Osteoblast (primary cell): ENCODE data around the gene SFT2D2. TPM values are rescaled to one million over a fixed set of nuclear protein-coding genes. Genes with fewer than 3 reads are reported as not detected.

ENCODE experiments used
- DNase-seq: peaks from one replicate; pipeline ENCODE4 v3.0.0; 2011; ENCODE audit warnings: low spot score, mixed read lengths; ENCODE audit not compliant: insufficient read length; ENCODE audit errors: missing footprints
- H2AFZ ChIP-seq: 2 replicates; pipeline ENCODE4 v1.6.0; 2011; ENCODE audit warnings: mild to moderate bottlenecking, low read length
- H3K27ac ChIP-seq: 2 replicates; pipeline ENCODE4 v1.5.1; 2011; ENCODE audit warnings: mild to moderate bottlenecking, low read depth, low read length, moderate library complexity
- H3K27me3 ChIP-seq: 2 replicates; pipeline ENCODE4 v1.6.0; 2012; ENCODE audit warnings: mild to moderate bottlenecking, control low read depth, inconsistent platforms, low read length, moderate library complexity; ENCODE audit not compliant: insufficient read depth
- H3K36me3 ChIP-seq: 2 replicates; pipeline ENCODE4 v1.5.1; 2011; ENCODE audit warnings: mild to moderate bottlenecking, low read length, control low read depth, moderate library complexity; ENCODE audit not compliant: insufficient read depth
- H3K4me1 ChIP-seq: 2 replicates; pipeline ENCODE4 v1.5.1; 2011; ENCODE audit warnings: mild to moderate bottlenecking, low read length, control low read depth, moderate library complexity; ENCODE audit not compliant: insufficient read depth
- H3K4me2 ChIP-seq: 2 replicates; pipeline ENCODE4 v1.6.0; 2011; ENCODE audit warnings: mild to moderate bottlenecking, low read length; ENCODE audit not compliant: insufficient read depth
- H3K4me3 ChIP-seq: fragments of 200-600 bp; sonication (generic); 3 replicates; pipeline ENCODE4 v1.5.1; 2012; ENCODE audit warnings: mild to moderate bottlenecking, low read length, inconsistent platforms; ENCODE audit not compliant: insufficient read depth
- H3K79me2 ChIP-seq: 2 replicates; pipeline ENCODE4 v1.6.0; 2012; ENCODE audit warnings: mild to moderate bottlenecking, low read length, control low read depth, inconsistent platforms; ENCODE audit not compliant: insufficient read depth
- H3K9me3 ChIP-seq: 2 replicates; pipeline ENCODE4 v1.5.1; 2011; ENCODE audit warnings: low read depth, low read length, control low read depth
- H4K20me1 ChIP-seq: 2 replicates; pipeline ENCODE4 v1.6.0; 2012; ENCODE audit warnings: mild to moderate bottlenecking, low read length, control low read depth; ENCODE audit not compliant: insufficient read depth
- total RNA-seq: library from RNA; depleted of rRNA; stranded (reverse); fragments of >200 nt; gene quantifications from 2 replicates; pipeline ENCODE4 v1.2.3, GENCODE V29; 2012
- TF ChIP-seq, protein P1 (sequence below): IDR thresholded peaks from 2 replicates; pipeline ENCODE4 v1.5.1; 2011; ENCODE audit warnings: mild to moderate bottlenecking, low read depth, low read length, moderate library complexity; ENCODE audit errors: extremely low read depth

Gene SFT2D2
- total RNA-seq, 1 donor = 60.8 TPM

GRCh38 chr1:168266644-168267186 lies 40.9 kb downstream of the SFT2D2 start:
- Histone ChIP-seq H3K4me3 (no peak overlapping the region), H3K4me1 (peaks cover 5% of the 10 kb centered on the region), H2AFZ (no peak overlapping the region), H3K9me3 (no peaks in the 10 kb centered on the region), H3K79me2 (peaks cover 1% of the 10 kb centered on the region), H4K20me1 (peaks cover 5% of the 10 kb centered on the region), H3K36me3 (no peaks in the 10 kb centered on the region), H3K4me2 (no peak overlapping the region), H3K27ac (no peak overlapping the region), H3K27me3 (no peaks in the 10 kb centered on the region)
- DNase-seq = no peak
- TF ChIP-seq, protein P1, sequence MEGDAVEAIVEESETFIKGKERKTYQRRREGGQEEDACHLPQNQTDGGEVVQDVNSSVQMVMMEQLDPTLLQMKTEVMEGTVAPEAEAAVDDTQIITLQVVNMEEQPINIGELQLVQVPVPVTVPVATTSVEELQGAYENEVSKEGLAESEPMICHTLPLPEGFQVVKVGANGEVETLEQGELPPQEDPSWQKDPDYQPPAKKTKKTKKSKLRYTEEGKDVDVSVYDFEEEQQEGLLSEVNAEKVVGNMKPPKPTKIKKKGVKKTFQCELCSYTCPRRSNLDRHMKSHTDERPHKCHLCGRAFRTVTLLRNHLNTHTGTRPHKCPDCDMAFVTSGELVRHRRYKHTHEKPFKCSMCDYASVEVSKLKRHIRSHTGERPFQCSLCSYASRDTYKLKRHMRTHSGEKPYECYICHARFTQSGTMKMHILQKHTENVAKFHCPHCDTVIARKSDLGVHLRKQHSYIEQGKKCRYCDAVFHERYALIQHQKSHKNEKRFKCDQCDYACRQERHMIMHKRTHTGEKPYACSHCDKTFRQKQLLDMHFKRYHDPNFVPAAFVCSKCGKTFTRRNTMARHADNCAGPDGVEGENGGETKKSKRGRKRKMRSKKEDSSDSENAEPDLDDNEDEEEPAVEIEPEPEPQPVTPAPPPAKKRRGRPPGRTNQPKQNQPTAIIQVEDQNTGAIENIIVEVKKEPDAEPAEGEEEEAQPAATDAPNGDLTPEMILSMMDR = no peak

GRCh38 chr1:168271636-168272035 lies 45.8 kb downstream of the SFT2D2 start:
- no peaks in the 10 kb centered on the region for H3K4me1 ChIP-seq
- no peak overlapping the region for H3K4me3 ChIP-seq
- DNase-seq = no peak
- no peaks in the 10 kb centered on the region for H4K20me1 ChIP-seq
- H3K9me3 ChIP-seq = no peaks in the 10 kb centered on the region
- no peaks in the 10 kb centered on the region for H3K27me3 ChIP-seq
- no peak overlapping the region for H2AFZ ChIP-seq
- TF ChIP-seq, protein P1 = no peak
- no peaks in the 10 kb centered on the region for H3K79me2 ChIP-seq
- no peak overlapping the region for H3K4me2 ChIP-seq
- no peak overlapping the region for H3K27ac ChIP-seq
- no peaks in the 10 kb centered on the region for H3K36me3 ChIP-seq

DNA sequence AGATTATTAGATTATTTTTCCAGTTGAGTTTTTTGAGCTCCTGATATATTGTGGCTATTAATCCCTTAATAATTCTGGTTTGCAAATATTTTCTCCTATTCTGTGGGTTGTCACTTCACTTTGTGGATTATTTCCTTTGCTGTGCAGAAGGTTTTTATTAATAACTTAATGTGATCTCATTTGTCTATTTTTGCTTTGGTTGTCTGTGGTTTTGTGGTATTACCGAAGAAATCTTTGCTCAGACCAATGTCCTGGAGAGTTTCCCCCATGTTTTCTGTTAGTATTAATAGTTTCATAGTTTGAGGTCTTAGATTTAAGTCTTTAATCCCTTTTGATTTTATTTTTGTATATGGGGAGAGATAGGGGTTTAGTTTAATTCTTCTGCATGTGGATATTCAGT lies 47.8 kb downstream of the SFT2D2 start:
- H3K79me2 ChIP-seq = no peaks in the 10 kb centered on the region
- no peak overlapping the region for H3K4me3 ChIP-seq
- no peaks in the 10 kb centered on the region for H4K20me1 ChIP-seq
- H3K27me3 ChIP-seq = no peaks in the 10 kb centered on the region
- TF ChIP-seq, protein P1 = no peak
- H3K36me3 ChIP-seq = no peaks in the 10 kb centered on the region
- H3K4me2 ChIP-seq = no peak overlapping the region
- no peaks in the 10 kb centered on the region for H3K4me1 ChIP-seq
- no peak overlapping the region for H3K27ac ChIP-seq
- H2AFZ ChIP-seq = no peak overlapping the region
- DNase-seq = no peak
- H3K9me3 ChIP-seq = no peaks in the 10 kb centered on the region

GRCh38 chr1:168279253-168279652 lies 53.4 kb downstream of the SFT2D2 start:
- H3K27me3 ChIP-seq = no peaks in the 10 kb centered on the region

More at GRCh38 chr1:168279253-168279652, 53.4 kb downstream of the SFT2D2 start:
- no peak overlapping the region for H3K4me3 ChIP-seq
- H3K4me1 ChIP-seq = no peaks in the 10 kb centered on the region
- no peaks in the 10 kb centered on the region for H3K9me3 ChIP-seq
- H3K79me2 ChIP-seq = no peaks in the 10 kb centered on the region
- TF ChIP-seq, protein P1 = no peak
- no peak for DNase-seq
- no peak overlapping the region for H2AFZ ChIP-seq
- H3K36me3 ChIP-seq = no peaks in the 10 kb centered on the region
- H3K27ac ChIP-seq = no peak overlapping the region
- H4K20me1 ChIP-seq = no peaks in the 10 kb centered on the region
- H3K4me2 ChIP-seq = no peak overlapping the region
